ENCODE measurements around the gene DRGX.

The DRGX gene

DNA sequence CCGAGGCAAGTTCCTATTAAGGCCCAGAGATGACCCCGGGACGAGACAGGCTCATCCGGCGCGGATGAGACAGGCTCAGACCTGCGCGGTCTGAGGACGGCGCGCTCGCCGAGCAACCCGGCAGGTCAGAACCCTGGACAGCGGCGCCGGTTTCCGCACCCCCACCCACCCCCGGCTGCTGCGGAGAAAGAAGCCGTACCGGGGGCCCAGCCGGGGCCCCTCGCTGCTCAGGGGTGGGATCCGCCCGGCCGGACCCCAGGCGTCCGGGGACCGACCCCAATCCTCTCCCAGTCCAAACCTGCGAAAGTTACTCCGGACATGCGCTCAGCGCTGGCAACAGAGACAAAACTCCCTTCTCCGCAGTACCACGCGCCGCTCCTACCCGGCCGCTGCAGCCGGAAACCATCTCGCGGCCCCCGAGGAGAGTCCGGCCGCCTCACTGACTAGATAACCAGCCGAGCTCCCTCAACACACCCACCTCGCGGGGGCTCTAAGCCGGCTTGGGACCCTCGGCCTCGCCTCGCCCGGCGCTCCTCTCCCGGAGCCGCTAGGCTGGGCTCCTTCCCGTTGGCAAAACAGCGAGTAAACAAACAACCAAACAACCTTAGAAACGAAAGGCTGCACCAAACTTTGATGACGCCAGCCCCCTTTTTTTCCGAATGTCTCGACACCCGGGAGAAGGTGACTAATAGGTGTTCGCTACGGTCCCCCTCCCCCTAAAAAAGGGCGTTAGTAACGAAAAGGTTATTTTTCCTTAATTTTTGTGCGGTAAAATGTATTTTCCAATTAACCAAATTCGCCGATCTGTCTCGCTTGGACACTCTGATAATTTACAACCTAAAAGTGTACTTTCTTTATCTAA lies 2.3 kb upstream of the DRGX start:
- DNase-seq (ENCODE audit: insufficient read length, low spot score): peak; percentile 80
- TF ChIP-seq POLR2A (IDR thresholded peaks at IDR 0.05; ENCODE audit: low read depth, low read length) (no peak), PAX5 (IDR thresholded peaks at IDR 0.05; ENCODE audit: insufficient read depth, low read length, severe bottlenecking) (no peak), POLR2AphosphoS5 (IDR thresholded peaks at IDR 0.05; ENCODE audit: low read depth, low read length) (no peak), SPI1 (IDR thresholded peaks at IDR 0.05; ENCODE audit: low read depth, low read length) (no peak), POU2F2 (IDR thresholded peaks at IDR 0.05; ENCODE audit: low read depth, low read length) (no peak), TAF1 (IDR thresholded peaks at IDR 0.05; ENCODE audit: low read depth, low read length) (no peak)
- no peak for FAIRE-seq

DNA sequence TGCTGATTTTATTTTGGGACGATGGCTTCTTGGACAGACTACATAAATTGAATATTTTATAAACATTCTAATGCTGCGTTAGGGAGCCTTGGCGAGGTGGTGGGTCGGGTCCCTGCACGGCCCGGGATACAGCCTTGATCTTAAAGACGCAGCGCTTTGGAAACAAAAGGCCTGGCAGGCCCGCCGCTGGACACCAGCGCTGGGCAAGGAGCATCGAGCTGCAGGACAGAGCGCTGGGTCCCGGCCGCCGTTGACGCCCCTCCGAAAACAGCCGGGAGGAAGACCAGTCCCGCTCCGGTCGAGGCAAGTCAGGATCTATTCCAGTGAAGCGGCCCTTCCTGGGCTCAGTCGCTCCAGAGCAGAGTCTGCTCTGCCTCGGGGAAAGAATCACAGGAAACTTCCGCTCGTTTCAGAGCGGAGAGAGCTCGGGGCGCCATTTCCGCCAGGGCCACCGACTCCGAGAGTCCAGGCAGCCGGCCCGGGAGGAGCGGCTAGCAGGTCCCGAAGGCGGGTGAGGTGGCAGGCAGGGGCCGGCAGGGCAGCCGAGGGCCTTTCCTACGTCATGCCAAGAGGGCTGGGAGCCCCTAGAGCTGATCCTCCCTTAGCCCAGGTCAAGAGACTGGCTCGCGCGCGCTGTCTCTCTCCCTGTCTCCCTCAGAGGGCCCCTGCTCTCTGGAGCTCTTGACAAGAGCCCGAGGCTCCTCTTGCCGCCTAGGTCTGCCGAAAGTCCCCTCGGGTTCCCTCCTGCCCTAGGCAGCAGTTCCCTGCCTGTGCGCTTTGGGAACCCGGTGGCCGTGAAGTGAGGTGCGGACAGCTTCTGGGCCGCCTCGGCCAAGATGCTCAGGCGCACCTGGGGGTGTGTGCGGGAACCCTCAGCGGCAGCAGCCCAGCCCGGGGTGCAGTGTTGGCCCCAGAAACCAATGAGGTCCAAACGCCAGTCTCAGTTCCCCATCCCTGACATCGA lies 1.4 kb upstream of the DRGX start:
- DNase-seq (ENCODE audit: insufficient read length, low spot score) (no peak), FAIRE-seq (no peak)
- no peak for TF ChIP-seq PAX5 (IDR thresholded peaks at IDR 0.05; ENCODE audit: insufficient read depth, low read length, severe bottlenecking)

DNA sequence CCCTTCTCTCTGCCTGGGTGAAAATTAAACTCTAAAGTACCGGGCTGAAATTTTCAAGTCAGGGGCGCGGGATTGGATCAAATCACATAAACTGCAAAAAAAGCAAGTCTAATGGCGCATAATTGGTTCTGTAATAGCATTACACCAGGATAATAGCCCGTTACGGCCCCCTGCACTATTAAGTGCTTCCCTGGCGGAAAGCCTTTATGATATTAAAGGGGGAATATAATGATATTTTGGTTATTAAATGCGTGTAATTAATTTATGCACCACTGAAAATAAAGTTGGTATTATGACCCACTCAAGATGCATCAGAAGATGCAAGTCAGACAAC lies 744 bp upstream of the DRGX start:
- no peak for TF ChIP-seq PAX5 (IDR thresholded peaks at IDR 0.05; ENCODE audit: insufficient read depth, low read length, severe bottlenecking)
- no peak for TF ChIP-seq SPI1 (IDR thresholded peaks at IDR 0.05; ENCODE audit: low read depth, low read length)
- TF ChIP-seq POLR2A (IDR thresholded peaks at IDR 0.05; ENCODE audit: low read depth, low read length): no peak
- no peak for TF ChIP-seq TAF1 (IDR thresholded peaks at IDR 0.05; ENCODE audit: low read depth, low read length)
- no peak for TF ChIP-seq POU2F2 (IDR thresholded peaks at IDR 0.05; ENCODE audit: low read depth, low read length)
- no peak for TF ChIP-seq POLR2AphosphoS5 (IDR thresholded peaks at IDR 0.05; ENCODE audit: low read depth, low read length)
- DNase-seq (ENCODE audit: insufficient read length, low spot score) (no peak), FAIRE-seq (no peak)

DNA sequence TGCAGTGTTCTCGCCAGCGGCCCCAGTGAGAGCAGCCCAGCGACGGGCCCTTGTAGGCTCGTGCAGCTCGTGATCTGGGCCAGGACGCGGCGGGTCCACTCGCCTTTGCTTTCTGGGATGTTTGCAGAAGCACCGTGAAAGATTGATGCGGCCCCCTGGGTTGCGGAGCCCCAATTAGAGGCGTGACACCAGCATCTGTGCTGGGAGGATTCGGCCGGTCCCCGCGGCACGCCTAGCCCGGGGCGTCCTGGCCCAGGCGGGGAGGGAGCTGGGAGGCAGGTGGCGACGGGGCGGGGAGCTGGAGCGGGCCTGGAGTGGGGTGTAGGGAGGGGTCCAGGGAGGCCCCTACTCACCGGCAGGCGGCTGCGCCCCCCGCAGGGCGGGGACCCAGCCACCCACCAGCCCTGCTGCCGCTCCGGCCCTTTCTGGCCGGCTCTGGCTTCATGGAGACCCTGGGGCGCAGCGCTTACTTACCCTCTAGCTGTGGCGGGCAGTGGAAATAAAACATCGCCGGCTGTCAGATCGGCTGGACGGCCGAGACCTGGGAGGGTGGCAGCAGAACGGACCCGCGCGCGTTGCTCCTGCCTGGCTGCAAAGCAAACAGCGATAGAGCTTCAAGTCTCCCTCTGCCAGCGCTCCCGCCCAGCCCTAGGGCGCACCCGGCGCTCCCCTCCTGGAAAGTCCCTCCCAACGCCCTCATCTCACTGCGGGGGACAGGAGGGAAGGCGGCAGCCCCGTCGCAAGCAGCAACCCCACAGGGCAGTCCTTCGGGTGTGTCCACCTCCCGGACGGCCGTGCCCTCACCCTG lies 752 bp downstream of the DRGX start:
- FAIRE-seq: no peak
- DNase-seq (ENCODE audit: insufficient read length, low spot score): no peak
- TF ChIP-seq POU2F2 (IDR thresholded peaks at IDR 0.05; ENCODE audit: low read depth, low read length) (no peak), POLR2AphosphoS5 (IDR thresholded peaks at IDR 0.05; ENCODE audit: low read depth, low read length) (no peak), TAF1 (IDR thresholded peaks at IDR 0.05; ENCODE audit: low read depth, low read length) (no peak), POLR2A (IDR thresholded peaks at IDR 0.05; ENCODE audit: low read depth, low read length) (no peak), PAX5 (IDR thresholded peaks at IDR 0.05; ENCODE audit: insufficient read depth, low read length, severe bottlenecking) (no peak), SPI1 (IDR thresholded peaks at IDR 0.05; ENCODE audit: low read depth, low read length) (no peak)

DNA sequence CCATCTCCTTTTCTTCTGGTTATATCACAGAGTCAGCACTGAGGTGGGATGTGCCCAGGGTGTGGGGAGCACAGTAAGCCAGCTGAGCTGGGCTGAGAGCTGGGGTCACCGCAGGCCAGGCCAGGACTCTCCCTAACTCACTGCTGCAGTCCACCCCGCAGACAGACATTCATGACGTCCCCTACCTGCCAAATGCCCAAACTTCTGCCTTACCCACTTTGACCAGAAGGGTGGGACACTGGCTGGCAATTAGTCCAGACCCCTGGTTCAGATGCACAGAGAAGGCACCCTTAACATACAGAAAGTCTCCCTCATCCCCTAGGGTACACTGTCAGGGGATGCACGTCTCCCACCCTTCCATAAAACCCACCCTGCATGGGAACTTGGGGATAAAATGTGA lies 2.1 kb downstream of the DRGX start:
- no peak for FAIRE-seq
- TF ChIP-seq POLR2A (IDR thresholded peaks at IDR 0.05; ENCODE audit: low read depth, low read length) (no peak), TAF1 (IDR thresholded peaks at IDR 0.05; ENCODE audit: low read depth, low read length) (no peak), POLR2AphosphoS5 (IDR thresholded peaks at IDR 0.05; ENCODE audit: low read depth, low read length) (no peak), SPI1 (IDR thresholded peaks at IDR 0.05; ENCODE audit: low read depth, low read length) (no peak), POU2F2 (IDR thresholded peaks at IDR 0.05; ENCODE audit: low read depth, low read length) (no peak), PAX5 (IDR thresholded peaks at IDR 0.05; ENCODE audit: insufficient read depth, low read length, severe bottlenecking) (no peak)
- DNase-seq (ENCODE audit: insufficient read length, low spot score): no peak

DNA sequence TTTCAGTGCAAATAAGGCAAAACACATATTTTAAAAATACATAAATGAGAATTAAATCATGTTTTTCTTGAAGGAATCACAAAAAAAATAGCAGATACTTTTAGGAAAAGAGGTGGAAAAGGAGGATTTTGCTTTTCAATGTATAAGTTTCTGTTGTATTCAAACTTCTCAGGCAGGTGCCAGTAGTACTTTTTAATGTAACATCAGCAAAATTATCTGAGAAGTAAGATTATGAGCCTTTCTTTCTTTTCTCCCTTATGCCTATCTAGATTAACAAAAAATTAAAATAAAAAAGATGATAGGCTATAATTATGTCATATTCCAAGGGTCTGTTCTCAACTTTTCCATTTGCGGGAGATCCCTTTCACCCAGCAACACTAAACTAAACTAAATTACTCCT lies 2.6 kb downstream of the DRGX start:
- DNase-seq (ENCODE audit: insufficient read length, low spot score) (no peak), FAIRE-seq (no peak)
- TF ChIP-seq PAX5 (IDR thresholded peaks at IDR 0.05; ENCODE audit: insufficient read depth, low read length, severe bottlenecking) (no peak), TAF1 (IDR thresholded peaks at IDR 0.05; ENCODE audit: low read depth, low read length) (no peak), POLR2A (IDR thresholded peaks at IDR 0.05; ENCODE audit: low read depth, low read length) (no peak), POLR2AphosphoS5 (IDR thresholded peaks at IDR 0.05; ENCODE audit: low read depth, low read length) (no peak)

DNA sequence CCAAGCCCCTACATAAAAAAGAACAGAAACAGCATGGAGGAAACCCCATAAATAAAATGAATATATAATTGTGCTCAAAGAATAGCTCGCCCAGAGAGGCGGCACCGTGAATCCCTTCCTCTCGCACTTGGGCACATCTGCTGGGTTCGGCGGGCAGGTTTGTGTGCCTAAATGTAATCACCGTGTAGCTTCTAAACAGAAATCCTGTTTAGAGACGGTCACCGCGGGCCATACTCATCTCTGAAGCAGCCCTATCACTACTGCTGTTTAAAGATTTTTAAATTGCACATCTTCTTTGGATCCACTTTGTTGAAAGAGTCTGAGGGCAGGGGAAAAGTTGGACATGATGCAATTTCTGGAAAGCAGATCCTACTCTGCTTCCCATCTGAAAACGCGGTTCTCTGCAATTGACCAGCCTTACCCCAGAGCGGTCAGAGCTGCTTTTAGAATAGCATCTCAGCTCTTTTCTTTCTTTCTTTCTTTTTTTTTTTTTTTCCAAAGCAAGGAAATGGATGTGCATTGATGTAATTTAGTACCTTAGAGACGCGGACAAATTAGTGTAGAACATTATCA lies 6.4 kb downstream of the DRGX start:
- no peak for FAIRE-seq
- TF ChIP-seq POLR2A (IDR thresholded peaks at IDR 0.05; ENCODE audit: low read depth, low read length) (no peak), POLR2AphosphoS5 (IDR thresholded peaks at IDR 0.05; ENCODE audit: low read depth, low read length) (no peak), PAX5 (IDR thresholded peaks at IDR 0.05; ENCODE audit: insufficient read depth, low read length, severe bottlenecking) (no peak), SPI1 (IDR thresholded peaks at IDR 0.05; ENCODE audit: low read depth, low read length) (no peak), TAF1 (IDR thresholded peaks at IDR 0.05; ENCODE audit: low read depth, low read length) (no peak)
- DNase-seq (ENCODE audit: insufficient read length, low spot score): no peak

DNA sequence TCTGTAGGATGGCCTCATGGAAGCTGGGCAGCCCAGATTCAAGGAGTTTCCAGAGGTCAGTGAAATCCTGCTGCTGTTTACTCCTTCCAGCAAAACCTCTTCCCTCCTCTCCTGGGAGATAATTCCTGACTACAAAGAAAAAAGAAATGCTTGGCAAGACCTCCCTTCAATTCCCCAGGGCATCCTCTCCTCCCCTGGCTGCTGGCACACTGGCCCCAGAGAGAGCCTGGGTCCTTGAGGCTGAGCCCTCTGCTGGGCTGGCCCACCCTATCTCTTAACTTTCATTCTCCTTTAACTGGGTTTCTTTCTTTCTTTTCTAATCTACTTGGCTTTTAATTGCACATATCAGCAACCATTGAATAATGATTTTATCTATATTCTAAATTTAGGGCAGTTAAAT lies 7.7 kb downstream of the DRGX start:
- DNase-seq (ENCODE audit: insufficient read length, low spot score) (no peak), FAIRE-seq (no peak)
- TF ChIP-seq PAX5 (IDR thresholded peaks at IDR 0.05; ENCODE audit: insufficient read depth, low read length, severe bottlenecking) (no peak), POU2F2 (IDR thresholded peaks at IDR 0.05; ENCODE audit: low read depth, low read length) (no peak), POLR2A (IDR thresholded peaks at IDR 0.05; ENCODE audit: low read depth, low read length) (no peak), TAF1 (IDR thresholded peaks at IDR 0.05; ENCODE audit: low read depth, low read length) (no peak), POLR2AphosphoS5 (IDR thresholded peaks at IDR 0.05; ENCODE audit: low read depth, low read length) (no peak), SPI1 (IDR thresholded peaks at IDR 0.05; ENCODE audit: low read depth, low read length) (no peak)

DNA sequence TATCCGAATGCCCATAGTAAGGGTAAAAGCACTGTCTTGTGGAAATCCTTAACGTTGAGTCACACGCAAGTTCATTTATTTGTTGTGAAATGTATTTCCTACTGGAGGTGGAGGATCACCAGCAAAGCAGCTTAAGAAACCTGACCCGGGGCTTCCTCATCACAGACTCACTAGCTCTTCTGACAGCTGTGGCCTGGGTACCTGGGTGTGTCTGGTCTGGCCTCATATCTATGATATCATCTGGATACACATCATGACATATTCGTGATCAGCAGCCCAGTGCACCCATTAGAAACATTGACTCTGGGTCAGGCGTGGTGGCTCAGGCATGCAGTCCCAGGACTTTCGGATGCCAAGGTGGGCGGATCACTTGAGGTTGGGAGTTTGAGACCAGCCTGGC lies 8.8 kb downstream of the DRGX start:
- FAIRE-seq (no peak), DNase-seq (ENCODE audit: insufficient read length, low spot score) (no peak)
- no peak for TF ChIP-seq TAF1 (IDR thresholded peaks at IDR 0.05; ENCODE audit: low read depth, low read length)
- no peak for TF ChIP-seq POU2F2 (IDR thresholded peaks at IDR 0.05; ENCODE audit: low read depth, low read length)
- TF ChIP-seq PAX5 (IDR thresholded peaks at IDR 0.05; ENCODE audit: insufficient read depth, low read length, severe bottlenecking): no peak
- no peak for TF ChIP-seq POLR2AphosphoS5 (IDR thresholded peaks at IDR 0.05; ENCODE audit: low read depth, low read length)
- no peak for TF ChIP-seq SPI1 (IDR thresholded peaks at IDR 0.05; ENCODE audit: low read depth, low read length)
- TF ChIP-seq POLR2A (IDR thresholded peaks at IDR 0.05; ENCODE audit: low read depth, low read length): no peak

Data from GM12891 (cell line).